ENCODE measurements around the gene PTX4.

Gene PTX4

GRCh38 chr16:1523581-1524245 lies 35.0 kb upstream of the PTX4 start:
- no peak for DNase-seq

- DNase-seq: no peak
These were observed 31.7 kb upstream of the PTX4 start for GRCh38 chr16:1520461-1520860.

GRCh38 chr16:1519831-1520230 lies 31.1 kb upstream of the PTX4 start:
- DNase-seq: no peak

GRCh38 chr16:1518626-1519135 lies 29.9 kb upstream of the PTX4 start:
- DNase-seq: no peak

- no peak for DNase-seq
These were observed 25.8 kb upstream of the PTX4 start for GRCh38 chr16:1514507-1514906.

GRCh38 chr16:1512774-1513173 lies 24.0 kb upstream of the PTX4 start:
- no peak for DNase-seq

GRCh38 chr16:1511662-1512569 lies 23.2 kb upstream of the PTX4 start:
- no peak for DNase-seq

- DNase-seq: no peak
These were observed 22.2 kb upstream of the PTX4 start for GRCh38 chr16:1510941-1511351.

- DNase-seq: no peak
These were observed 21.5 kb upstream of the PTX4 start for GRCh38 chr16:1510272-1510671.

- no peak for DNase-seq
These were observed 20.8 kb upstream of the PTX4 start for GRCh38 chr16:1509307-1510221.

- DNase-seq: no peak
These were observed 19.9 kb upstream of the PTX4 start for GRCh38 chr16:1508494-1509187.

- DNase-seq: no peak
These were observed 17.9 kb upstream of the PTX4 start for GRCh38 chr16:1506494-1507213.

GRCh38 chr16:1505912-1506311 lies 17.2 kb upstream of the PTX4 start:
- DNase-seq: no peak

- DNase-seq: no peak
These were observed 16.5 kb upstream of the PTX4 start for GRCh38 chr16:1505073-1505844.

GRCh38 chr16:1503110-1503955 lies 14.6 kb upstream of the PTX4 start:
- DNase-seq: no peak

GRCh38 chr16:1502092-1503004 lies 13.6 kb upstream of the PTX4 start:
- DNase-seq: no peak

- no peak for DNase-seq
These were observed 12.9 kb upstream of the PTX4 start for GRCh38 chr16:1501630-1502029.

GRCh38 chr16:1500465-1501150 lies 11.9 kb upstream of the PTX4 start:
- no peak for DNase-seq
